ENCODE measurements around the gene HIVEP3. TPM values are rescaled to one million over a fixed set of nuclear protein-coding genes. Genes with fewer than 3 reads are reported as not detected.

HIVEP3 gene
- total and polyA plus RNA-seq, 5 donors = 6.3 to 7.9 (median 7.2) TPM

GRCh38 chr1:41800311-41800829 lies 118.4 kb downstream of the HIVEP3 start:
- ATAC-seq = peak; percentile 85
- Histone ChIP-seq H3K9me3 (ENCODE audit: control insufficient read depth, low read length) (no peaks in the 10 kb centered on the region), H3K4me3 (ENCODE audit: low read length) (no peak overlapping the region), H3K27ac (ENCODE audit: low read length) (no peak overlapping the region), H3K27me3 (ENCODE audit: control insufficient read depth, insufficient read depth) (no peaks in the 10 kb centered on the region), H3K4me1 (ENCODE audit: control insufficient read depth, insufficient read depth, low read length) (peaks cover 5% of the 10 kb centered on the region)
- WGBS = 39% methylated on average over 2 of the region's 2 CpGs
- peak; percentile 84 to 93 (median 93) for DNase-seq
- intact Hi-C loops (cut with DNase I) = no loop called here

GRCh38 chr1:41799723-41800122 lies 119.0 kb downstream of the HIVEP3 start:
- intact Hi-C loops (cut with DNase I) = loop anchor here in 3 of 4 donors (10.0 kb wide), 1 partner anchor 225 kb away; no protein-coding TSS in a partner anchor
- ATAC-seq = peak in 1 of 2 donors; percentile 22
- no peaks in the 10 kb centered on the region for H3K27me3 ChIP-seq (ENCODE audit: control insufficient read depth, insufficient read depth)
- no peaks in the 10 kb centered on the region for H3K9me3 ChIP-seq (ENCODE audit: control insufficient read depth, low read length)
- peaks cover 5% of the 10 kb centered on the region for H3K4me1 ChIP-seq (ENCODE audit: control insufficient read depth, insufficient read depth, low read length)
- WGBS = 47% methylated on average over 2 of the region's 2 CpGs
- H3K4me3 ChIP-seq (ENCODE audit: low read length) = no peak overlapping the region
- H3K27ac ChIP-seq (ENCODE audit: low read length) = no peak overlapping the region
- DNase-seq = no peak

GRCh38 chr1:41799205-41799604 lies 119.5 kb downstream of the HIVEP3 start:
- 77% methylated on average over 3 of the region's 3 CpGs for WGBS
- ATAC-seq (no peak), DNase-seq (no peak)
- peaks cover 5% of the 10 kb centered on the region for H3K4me1 ChIP-seq (ENCODE audit: control insufficient read depth, insufficient read depth, low read length)
- no peaks in the 10 kb centered on the region for H3K9me3 ChIP-seq (ENCODE audit: control insufficient read depth, low read length)
- H3K27ac ChIP-seq (ENCODE audit: low read length) = no peak overlapping the region
- H3K4me3 ChIP-seq (ENCODE audit: low read length) = no peak overlapping the region
- H3K27me3 ChIP-seq (ENCODE audit: control insufficient read depth, insufficient read depth) = no peaks in the 10 kb centered on the region
- intact Hi-C loops (cut with DNase I) = loop anchor here in 3 of 4 donors (10.0 kb wide), 1 partner anchor 224 kb away; no protein-coding TSS in a partner anchor

- H3K27ac ChIP-seq (ENCODE audit: low read length) = no peak overlapping the region
- DNase-seq (no peak), ATAC-seq (no peak)
- no peak overlapping the region for H3K4me3 ChIP-seq (ENCODE audit: low read length)
- no peaks in the 10 kb centered on the region for H3K9me3 ChIP-seq (ENCODE audit: control insufficient read depth, low read length)
- intact Hi-C loops (cut with DNase I) = loop anchor here in 3 of 4 donors (10.0 kb wide), 1 partner anchor 220 kb away; no protein-coding TSS in a partner anchor
- H3K4me1 ChIP-seq (ENCODE audit: control insufficient read depth, insufficient read depth, low read length) = peaks cover 3% of the 10 kb centered on the region
- H3K27me3 ChIP-seq (ENCODE audit: control insufficient read depth, insufficient read depth) = no peaks in the 10 kb centered on the region
- WGBS = 86% methylated on average over 5 of the region's 5 CpGs
Observed at GRCh38 chr1:41795205-41795762, 123.4 kb downstream of the HIVEP3 start.

GRCh38 chr1:41794031-41794430 lies 124.7 kb downstream of the HIVEP3 start:
- no peaks in the 10 kb centered on the region for H3K9me3 ChIP-seq (ENCODE audit: control insufficient read depth, low read length)
- ATAC-seq = no peak
- 89% methylated on average over 5 of the region's 5 CpGs for WGBS
- H3K4me1 ChIP-seq (ENCODE audit: control insufficient read depth, insufficient read depth, low read length) = peaks cover 3% of the 10 kb centered on the region
- H3K27ac ChIP-seq (ENCODE audit: low read length) = no peak overlapping the region
- DNase-seq = no peak
- H3K27me3 ChIP-seq (ENCODE audit: control insufficient read depth, insufficient read depth) = no peaks in the 10 kb centered on the region
- no peak overlapping the region for H3K4me3 ChIP-seq (ENCODE audit: low read length)
- intact Hi-C loops (cut with DNase I) = loop anchor here in 3 of 4 donors (10.0 kb wide), 1 partner anchor 219 kb away; no protein-coding TSS in a partner anchor

GRCh38 chr1:41792485-41792770 lies 126.3 kb downstream of the HIVEP3 start:
- Histone ChIP-seq H3K27ac (ENCODE audit: low read length) (no peak overlapping the region), H3K9me3 (ENCODE audit: control insufficient read depth, low read length) (no peaks in the 10 kb centered on the region), H3K4me3 (ENCODE audit: low read length) (no peak overlapping the region), H3K4me1 (ENCODE audit: control insufficient read depth, insufficient read depth, low read length) (peaks cover 3% of the 10 kb centered on the region), H3K27me3 (ENCODE audit: control insufficient read depth, insufficient read depth) (no peaks in the 10 kb centered on the region)
- ATAC-seq (no peak), DNase-seq (no peak)
- intact Hi-C loops (cut with DNase I) = loop anchor here in 3 of 4 donors (10.0 kb wide), 1 partner anchor 218 kb away; no protein-coding TSS in a partner anchor

GRCh38 chr1:41791667-41792484 lies 126.8 kb downstream of the HIVEP3 start:
- H3K27me3 ChIP-seq (ENCODE audit: control insufficient read depth, insufficient read depth) = no peaks in the 10 kb centered on the region
- DNase-seq (no peak), ATAC-seq (no peak)
- no peak overlapping the region for H3K4me3 ChIP-seq (ENCODE audit: low read length)
- WGBS = 83% methylated on average over 5 of the region's 5 CpGs
- intact Hi-C loops (cut with DNase I) = loop anchor here in 3 of 4 donors (10.0 kb wide), 1 partner anchor 217 kb away; no protein-coding TSS in a partner anchor
- no peak overlapping the region for H3K27ac ChIP-seq (ENCODE audit: low read length)
- no peaks in the 10 kb centered on the region for H3K9me3 ChIP-seq (ENCODE audit: control insufficient read depth, low read length)
- peaks cover 3% of the 10 kb centered on the region for H3K4me1 ChIP-seq (ENCODE audit: control insufficient read depth, insufficient read depth, low read length)

GRCh38 chr1:41790351-41790750 lies 128.4 kb downstream of the HIVEP3 start:
- no peaks in the 10 kb centered on the region for H3K27me3 ChIP-seq (ENCODE audit: control insufficient read depth, insufficient read depth)
- H3K4me1 ChIP-seq (ENCODE audit: control insufficient read depth, insufficient read depth, low read length) = peaks cover 3% of the 10 kb centered on the region
- ATAC-seq (no peak), DNase-seq (no peak)
- WGBS = 80% methylated on average over 4 of the region's 4 CpGs
- no peak overlapping the region for H3K27ac ChIP-seq (ENCODE audit: low read length)
- no peaks in the 10 kb centered on the region for H3K9me3 ChIP-seq (ENCODE audit: control insufficient read depth, low read length)
- intact Hi-C loops (cut with DNase I) = loop anchor here in 3 of 4 donors (10.0 kb wide), 1 partner anchor 216 kb away; no protein-coding TSS in a partner anchor
- no peak overlapping the region for H3K4me3 ChIP-seq (ENCODE audit: low read length)

GRCh38 chr1:41789661-41790330 lies 128.9 kb downstream of the HIVEP3 start:
- Histone ChIP-seq H3K9me3 (ENCODE audit: control insufficient read depth, low read length) (no peaks in the 10 kb centered on the region), H3K4me3 (ENCODE audit: low read length) (no peak overlapping the region), H3K27ac (ENCODE audit: low read length) (no peak overlapping the region), H3K27me3 (ENCODE audit: control insufficient read depth, insufficient read depth) (no peaks in the 10 kb centered on the region), H3K4me1 (ENCODE audit: control insufficient read depth, insufficient read depth, low read length) (peaks cover 3% of the 10 kb centered on the region)
- ATAC-seq (no peak), DNase-seq (no peak)
- 76% methylated on average over 3 of the region's 3 CpGs for WGBS
- intact Hi-C loops (cut with DNase I) = loop anchor here in 3 of 4 donors (10.0 kb wide), 1 partner anchor 215 kb away; no protein-coding TSS in a partner anchor

- H3K27ac ChIP-seq (ENCODE audit: low read length) = no peak overlapping the region
- DNase-seq (no peak), ATAC-seq (no peak)
- WGBS = 84% methylated on average over 3 of the region's 3 CpGs
- no peaks in the 10 kb centered on the region for H3K9me3 ChIP-seq (ENCODE audit: control insufficient read depth, low read length)
- intact Hi-C loops (cut with DNase I) = no loop called here
- H3K4me3 ChIP-seq (ENCODE audit: low read length) = no peak overlapping the region
- H3K4me1 ChIP-seq (ENCODE audit: control insufficient read depth, insufficient read depth, low read length) = peaks cover 3% of the 10 kb centered on the region
- no peaks in the 10 kb centered on the region for H3K27me3 ChIP-seq (ENCODE audit: control insufficient read depth, insufficient read depth)
Observed at GRCh38 chr1:41788427-41788826, 130.3 kb downstream of the HIVEP3 start.

Data from right cardiac atrium (tissue), 5 donors.